SKM-1 treated with dmso at 0.1 percent for 144 hours (cell line): ENCODE measurements around the gene C6orf47.
A peak's percentile ranks its signal among the peaks of the same experiment; 100 is the strongest.

Experiments used
- DNase-seq: peaks from one replicate; lab custom pipeline; 2025; ENCODE audit not compliant: unreplicated experiment; lab: John Stamatoyannopoulos, UW

The C6orf47 gene

GRCh38 chr6:31615748-31616147, 44.8 kb downstream of the C6orf47 start:
- peak; percentile 96 for DNase-seq

- DNase-seq: peak; percentile 64
Observed at GRCh38 chr6:31614684-31615578, 45.6 kb downstream of the C6orf47 start, which contains the start of gene AIF1. Gene AIF1, plus strand, starts transcription at chr6:31615234. Its CDS starts 96 bp downstream, at chr6:31615330.

DNA sequence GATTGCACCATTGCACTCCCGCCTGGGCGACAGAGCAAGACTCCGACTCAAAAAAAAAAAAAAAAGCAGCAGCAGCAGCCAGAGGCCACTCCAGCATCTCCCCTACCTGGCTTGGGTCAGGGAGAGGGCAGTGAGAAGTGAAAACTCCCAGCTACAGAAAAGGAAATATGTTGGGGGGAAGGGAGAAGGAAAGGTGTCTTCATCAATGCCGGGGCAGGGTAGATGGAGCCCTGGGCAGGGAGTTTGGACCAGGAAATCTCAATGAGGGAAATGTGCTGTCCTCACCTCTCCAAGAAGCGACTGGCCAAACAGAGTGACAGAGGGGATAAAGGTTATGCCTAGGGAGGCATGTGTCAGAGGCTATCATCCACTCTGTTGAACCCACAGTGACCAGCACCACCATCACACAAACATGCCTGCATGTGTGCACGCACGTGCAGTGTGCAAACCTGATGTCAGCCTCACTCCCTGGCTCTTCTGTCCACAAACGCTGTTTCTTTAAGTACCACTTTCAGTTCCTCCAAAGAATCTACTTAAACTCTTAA, 46.4 kb downstream of the C6orf47 start:
- peak; percentile 42 for DNase-seq

GRCh38 chr6:31610968-31611367, 49.6 kb downstream of the C6orf47 start:
- no peak for DNase-seq

GRCh38 chr6:31609519-31610406, 50.8 kb downstream of the C6orf47 start:
- DNase-seq: no peak
